Liver (tissue), 9 donors: ENCODE results near the gene PIWIL4. TPM values are rescaled to one million over a fixed set of nuclear protein-coding genes. Genes with fewer than 3 reads are reported as not detected.

ENCODE experiments used
- DNase-seq: peaks from one replicate; pipeline ENCODE4 v3.0.0-alpha.2; 2017; ENCODE audit warnings: low spot score
- H3K27ac ChIP-seq, 2 donors: one replicate each; pipeline ENCODE4 v1.7.0; 2013; ENCODE audit warnings: inconsistent platforms in 2 of 2, low read length in 2 of 2, control low read depth in 1 of 2, low read depth in 1 of 2, mild to moderate bottlenecking in 1 of 2
- H3K27me3 ChIP-seq, 4 donors: one replicate each; pipeline versions ENCODE4 v1.6.1 to v1.7.0; 2013; ENCODE audit warnings: low read length in 3 of 4, inconsistent platforms in 1 of 4, mild to moderate bottlenecking in 1 of 4, moderate library complexity in 1 of 4; ENCODE audit not compliant: control insufficient read depth in 4 of 4, insufficient read depth in 4 of 4
- H3K36me3 ChIP-seq, 4 donors: one replicate each; pipeline versions ENCODE4 v1.6.1 to v1.7.0; 2013; ENCODE audit warnings: low read length in 3 of 4, mild to moderate bottlenecking in 3 of 4, low read depth in 1 of 4, moderate library complexity in 1 of 4; ENCODE audit not compliant: control insufficient read depth in 4 of 4, insufficient read depth in 3 of 4
- H3K4me1 ChIP-seq, 4 donors: one replicate each; pipeline versions ENCODE4 v1.6.1 to v1.7.0; 2013; ENCODE audit warnings: low read length in 3 of 4, mild to moderate bottlenecking in 3 of 4, moderate library complexity in 1 of 4; ENCODE audit not compliant: control insufficient read depth in 4 of 4, insufficient read depth in 4 of 4
- H3K4me3 ChIP-seq, 3 donors: one replicate each; pipeline versions ENCODE4 v1.6.1 to v1.7.0; 2013; ENCODE audit warnings: low read length in 3 of 3, control low read depth in 1 of 3, low read depth in 1 of 3, mild to moderate bottlenecking in 1 of 3
- H3K9ac ChIP-seq, 2 donors: one replicate each; pipeline ENCODE4 v1.7.0; 2013; ENCODE audit warnings: low read length in 2 of 2, mild to moderate bottlenecking in 2 of 2, moderate library complexity in 2 of 2, control low read depth in 1 of 2, low read depth in 1 of 2
- H3K9me3 ChIP-seq, 4 donors: one replicate each; pipeline versions ENCODE4 v1.6.1 to v1.7.0; 2013; ENCODE audit warnings: low read length in 3 of 4; ENCODE audit not compliant: control insufficient read depth in 4 of 4
- EGR1 ChIP-seq, 2 donors: IDR thresholded peaks; 2 replicates each; pipeline ENCODE4 v1.6.1; 2016 to 2018; ENCODE audit warnings: antibody characterized with exemption in 2 of 2, low read depth in 2 of 2
- FOXA1 ChIP-seq: IDR thresholded peaks from 2 replicates; pipeline ENCODE4 v1.6.1; 2016; ENCODE audit warnings: antibody characterized with exemption
- FOXA2 ChIP-seq: IDR thresholded peaks from 2 replicates; pipeline ENCODE4 v1.6.1; 2016; ENCODE audit warnings: antibody characterized with exemption
- GABPA ChIP-seq, 2 donors: IDR thresholded peaks in 1 of 2; conservative IDR thresholded peaks in 1 of 2; 2 replicates each; pipeline ENCODE4 v1.6.1; 2016; ENCODE audit warnings: antibody characterized with exemption in 2 of 2, mild to moderate bottlenecking in 1 of 2, moderate library complexity in 1 of 2
- HNF4A ChIP-seq, 2 donors: conservative IDR thresholded peaks; 2 replicates each; pipeline ENCODE4 v1.6.1; 2016; ENCODE audit warnings: antibody characterized with exemption in 2 of 2, mild to moderate bottlenecking in 2 of 2
- HNF4G ChIP-seq: IDR thresholded peaks from 2 replicates; pipeline ENCODE4 v1.6.1; 2016; ENCODE audit warnings: antibody characterized with exemption
- JUND ChIP-seq, 2 donors: IDR thresholded peaks; 2 replicates each; pipeline ENCODE4 v1.6.1; 2016; ENCODE audit warnings: antibody characterized with exemption in 2 of 2
- NR2F2 ChIP-seq: IDR thresholded peaks from 2 replicates; pipeline ENCODE4 v1.6.1; 2016; ENCODE audit warnings: antibody characterized with exemption
- RAD21 ChIP-seq, 2 donors: IDR thresholded peaks; 2 replicates each; pipeline ENCODE4 v1.6.1; 2016; ENCODE audit warnings: antibody characterized with exemption in 2 of 2, mild to moderate bottlenecking in 2 of 2
- RXRA ChIP-seq, 2 donors: IDR thresholded peaks; 2 replicates each; pipeline ENCODE4 v1.6.1; 2017 to 2018; ENCODE audit warnings: antibody characterized with exemption in 2 of 2, mild to moderate bottlenecking in 1 of 2
- SP1 ChIP-seq: IDR thresholded peaks from 2 replicates; pipeline ENCODE4 v1.6.1; 2018; ENCODE audit warnings: antibody characterized with exemption, mild to moderate bottlenecking
- TAF1 ChIP-seq: conservative IDR thresholded peaks from 2 replicates; pipeline ENCODE4 v1.6.1; 2016; ENCODE audit warnings: antibody characterized with exemption, mild to moderate bottlenecking
- YY1 ChIP-seq: IDR thresholded peaks from 2 replicates; pipeline ENCODE4 v1.6.1; 2016; ENCODE audit warnings: antibody characterized with exemption, mild to moderate bottlenecking
- polyA plus RNA-seq, 2 donors: library from polyadenylated mRNA; stranded (reverse) in 1 of 2; unstranded in 1 of 2; fragments of 200-250 nt in 1 of 2; fragments of >200 nt in 1 of 2; fragmentation: Nextera tagmentation in 1 of 2; extraction: Ambion mirVana in 1 of 2; gene quantifications; one replicate each; pipeline versions ENCODE4 v1.2.1 to v1.2.3, GENCODE V29; 2013 to 2015
- total RNA-seq, 2 donors: library from RNA; depleted of rRNA; stranded (reverse); fragments of >200 nt; gene quantifications; one replicate each; pipeline ENCODE4 v1.2.3, GENCODE V29; 2014
- TF ChIP-seq, protein P1 (sequence below): IDR thresholded peaks from 2 replicates; pipeline ENCODE4 v1.6.1; 2016; ENCODE audit warnings: antibody characterized with exemption, mild to moderate bottlenecking
- TF ChIP-seq, protein P2 (sequence below): fragments of 150-350 bp; IDR thresholded peaks from 2 replicates; pipeline ENCODE4 v1.5.1; 2017; ENCODE audit warnings: improper control_type of control experiment, low read depth, low read length; ENCODE audit not compliant: missing input control
- TF ChIP-seq, protein P3 (sequence below): IDR thresholded peaks from 2 replicates; pipeline ENCODE4 v1.6.1; 2016; ENCODE audit warnings: antibody characterized with exemption
- TF ChIP-seq, protein P4 (sequence below): IDR thresholded peaks from 2 replicates; pipeline ENCODE4 v1.6.1; 2016; ENCODE audit warnings: antibody characterized with exemption
- TF ChIP-seq, protein P5 (sequence below): IDR thresholded peaks from 2 replicates; pipeline ENCODE4 v1.6.1; 2016; ENCODE audit warnings: antibody characterized with exemption
- donor health status: healthy.
- donor health status: healthy.
- donor health status: healthy.
- donor health status: healthy.
- donor health status: healthy.

Gene PIWIL4
- total and polyA plus RNA-seq, 4 donors: 0.18 to 1.5 (median 0.51) TPM

DNA sequence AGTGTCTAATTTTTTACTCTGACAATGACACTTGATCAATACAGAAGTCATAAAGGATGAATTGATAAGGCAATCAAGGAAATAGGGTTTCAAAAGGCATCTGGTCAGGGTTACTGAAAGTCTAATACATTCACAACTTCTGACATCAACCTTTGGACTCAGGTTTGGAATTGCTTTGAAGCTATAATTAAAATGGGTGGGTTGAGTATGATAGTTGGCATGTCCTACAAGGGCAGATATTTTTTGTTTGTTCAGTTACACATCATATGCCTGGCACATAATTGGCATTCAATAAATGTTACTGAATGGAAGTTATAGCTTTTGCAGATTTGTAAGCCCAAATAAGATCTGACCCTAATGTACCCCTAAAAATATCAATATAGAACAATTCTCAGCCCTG lies 30.8 kb upstream of the PIWIL4 start:
- H3K27ac ChIP-seq: no peak overlapping the region
- no peaks in the 10 kb centered on the region for H3K36me3 ChIP-seq
- no peaks in the 10 kb centered on the region for H3K4me1 ChIP-seq
- no peaks in the 10 kb centered on the region for H3K27me3 ChIP-seq
- no peaks in the 10 kb centered on the region for H3K9me3 ChIP-seq
- H3K4me3 ChIP-seq: no peak overlapping the region
- TF ChIP-seq JUND (IDR thresholded peaks at IDR 0.05) (no peak), YY1 (no peak), NR2F2 (no peak), FOXA1 (no peak), GABPA (IDR thresholded peaks at IDR 0.05 in 1 of 2, conservative IDR thresholded peaks at IDR 0.05 in 1 of 2) (no peak), RXRA (IDR thresholded peaks at IDR 0.05) (no peak), HNF4A (conservative IDR thresholded peaks at IDR 0.05) (no peak), RAD21 (IDR thresholded peaks at IDR 0.05) (no peak), TAF1 (no peak), EGR1 (IDR thresholded peaks at IDR 0.05; ENCODE audit: low read depth in 2 of 2) (no peak), HNF4G (no peak), FOXA2 (no peak), SP1 (no peak)
- TF ChIP-seq, protein P1, sequence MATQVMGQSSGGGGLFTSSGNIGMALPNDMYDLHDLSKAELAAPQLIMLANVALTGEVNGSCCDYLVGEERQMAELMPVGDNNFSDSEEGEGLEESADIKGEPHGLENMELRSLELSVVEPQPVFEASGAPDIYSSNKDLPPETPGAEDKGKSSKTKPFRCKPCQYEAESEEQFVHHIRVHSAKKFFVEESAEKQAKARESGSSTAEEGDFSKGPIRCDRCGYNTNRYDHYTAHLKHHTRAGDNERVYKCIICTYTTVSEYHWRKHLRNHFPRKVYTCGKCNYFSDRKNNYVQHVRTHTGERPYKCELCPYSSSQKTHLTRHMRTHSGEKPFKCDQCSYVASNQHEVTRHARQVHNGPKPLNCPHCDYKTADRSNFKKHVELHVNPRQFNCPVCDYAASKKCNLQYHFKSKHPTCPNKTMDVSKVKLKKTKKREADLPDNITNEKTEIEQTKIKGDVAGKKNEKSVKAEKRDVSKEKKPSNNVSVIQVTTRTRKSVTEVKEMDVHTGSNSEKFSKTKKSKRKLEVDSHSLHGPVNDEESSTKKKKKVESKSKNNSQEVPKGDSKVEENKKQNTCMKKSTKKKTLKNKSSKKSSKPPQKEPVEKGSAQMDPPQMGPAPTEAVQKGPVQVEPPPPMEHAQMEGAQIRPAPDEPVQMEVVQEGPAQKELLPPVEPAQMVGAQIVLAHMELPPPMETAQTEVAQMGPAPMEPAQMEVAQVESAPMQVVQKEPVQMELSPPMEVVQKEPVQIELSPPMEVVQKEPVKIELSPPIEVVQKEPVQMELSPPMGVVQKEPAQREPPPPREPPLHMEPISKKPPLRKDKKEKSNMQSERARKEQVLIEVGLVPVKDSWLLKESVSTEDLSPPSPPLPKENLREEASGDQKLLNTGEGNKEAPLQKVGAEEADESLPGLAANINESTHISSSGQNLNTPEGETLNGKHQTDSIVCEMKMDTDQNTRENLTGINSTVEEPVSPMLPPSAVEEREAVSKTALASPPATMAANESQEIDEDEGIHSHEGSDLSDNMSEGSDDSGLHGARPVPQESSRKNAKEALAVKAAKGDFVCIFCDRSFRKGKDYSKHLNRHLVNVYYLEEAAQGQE: no peak
- TF ChIP-seq, protein P2, sequence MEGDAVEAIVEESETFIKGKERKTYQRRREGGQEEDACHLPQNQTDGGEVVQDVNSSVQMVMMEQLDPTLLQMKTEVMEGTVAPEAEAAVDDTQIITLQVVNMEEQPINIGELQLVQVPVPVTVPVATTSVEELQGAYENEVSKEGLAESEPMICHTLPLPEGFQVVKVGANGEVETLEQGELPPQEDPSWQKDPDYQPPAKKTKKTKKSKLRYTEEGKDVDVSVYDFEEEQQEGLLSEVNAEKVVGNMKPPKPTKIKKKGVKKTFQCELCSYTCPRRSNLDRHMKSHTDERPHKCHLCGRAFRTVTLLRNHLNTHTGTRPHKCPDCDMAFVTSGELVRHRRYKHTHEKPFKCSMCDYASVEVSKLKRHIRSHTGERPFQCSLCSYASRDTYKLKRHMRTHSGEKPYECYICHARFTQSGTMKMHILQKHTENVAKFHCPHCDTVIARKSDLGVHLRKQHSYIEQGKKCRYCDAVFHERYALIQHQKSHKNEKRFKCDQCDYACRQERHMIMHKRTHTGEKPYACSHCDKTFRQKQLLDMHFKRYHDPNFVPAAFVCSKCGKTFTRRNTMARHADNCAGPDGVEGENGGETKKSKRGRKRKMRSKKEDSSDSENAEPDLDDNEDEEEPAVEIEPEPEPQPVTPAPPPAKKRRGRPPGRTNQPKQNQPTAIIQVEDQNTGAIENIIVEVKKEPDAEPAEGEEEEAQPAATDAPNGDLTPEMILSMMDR: no peak
- TF ChIP-seq, protein P3, sequence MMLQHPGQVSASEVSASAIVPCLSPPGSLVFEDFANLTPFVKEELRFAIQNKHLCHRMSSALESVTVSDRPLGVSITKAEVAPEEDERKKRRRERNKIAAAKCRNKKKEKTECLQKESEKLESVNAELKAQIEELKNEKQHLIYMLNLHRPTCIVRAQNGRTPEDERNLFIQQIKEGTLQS: no peak
- TF ChIP-seq, protein P4, sequence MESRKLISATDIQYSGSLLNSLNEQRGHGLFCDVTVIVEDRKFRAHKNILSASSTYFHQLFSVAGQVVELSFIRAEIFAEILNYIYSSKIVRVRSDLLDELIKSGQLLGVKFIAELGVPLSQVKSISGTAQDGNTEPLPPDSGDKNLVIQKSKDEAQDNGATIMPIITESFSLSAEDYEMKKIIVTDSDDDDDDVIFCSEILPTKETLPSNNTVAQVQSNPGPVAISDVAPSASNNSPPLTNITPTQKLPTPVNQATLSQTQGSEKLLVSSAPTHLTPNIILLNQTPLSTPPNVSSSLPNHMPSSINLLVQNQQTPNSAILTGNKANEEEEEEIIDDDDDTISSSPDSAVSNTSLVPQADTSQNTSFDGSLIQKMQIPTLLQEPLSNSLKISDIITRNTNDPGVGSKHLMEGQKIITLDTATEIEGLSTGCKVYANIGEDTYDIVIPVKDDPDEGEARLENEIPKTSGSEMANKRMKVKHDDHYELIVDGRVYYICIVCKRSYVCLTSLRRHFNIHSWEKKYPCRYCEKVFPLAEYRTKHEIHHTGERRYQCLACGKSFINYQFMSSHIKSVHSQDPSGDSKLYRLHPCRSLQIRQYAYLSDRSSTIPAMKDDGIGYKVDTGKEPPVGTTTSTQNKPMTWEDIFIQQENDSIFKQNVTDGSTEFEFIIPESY: no peak
- TF ChIP-seq, protein P5, sequence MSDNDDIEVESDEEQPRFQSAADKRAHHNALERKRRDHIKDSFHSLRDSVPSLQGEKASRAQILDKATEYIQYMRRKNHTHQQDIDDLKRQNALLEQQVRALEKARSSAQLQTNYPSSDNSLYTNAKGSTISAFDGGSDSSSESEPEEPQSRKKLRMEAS: no peak
- no peak overlapping the region for H3K9ac ChIP-seq
- DNase-seq: no peak
